B cell (primary cell): Measurements from ENCODE around the gene CLIC6. TPM values are rescaled to one million over a fixed set of nuclear protein-coding genes. Genes with fewer than 3 reads are reported as not detected.

ENCODE experiments used
- ATAC-seq: fragments of 200-7000 bp; cut with Tn5 transposase; one replicate; pipeline ENCODE4 v1.10.0; 2021; ENCODE audit warnings: low read depth, mild to moderate bottlenecking, moderate number of reproducible peaks, moderate library complexity
- CTCF ChIA-PET: fragments of 350-600 bp; sonication (Branson Sonifier 250); formaldehyde crosslinking; loops from one replicate; lab custom pipeline; 2021; ENCODE audit warnings: antibody characterized with exemption, inconsistent platforms; lab: Charles Lee
- POLR2A ChIA-PET: fragments of 350-600 bp; sonication (Branson Sonifier 250); formaldehyde crosslinking; loops from one replicate; lab custom pipeline; 2021; ENCODE audit warnings: antibody characterized with exemption; lab: Charles Lee
- DNase-seq: peaks from one replicate; pipeline ENCODE4 v3.0.0; 2013
- H2AFZ ChIP-seq: 2 replicates; pipeline ENCODE4 v1.6.1; 2012; ENCODE audit warnings: mild to moderate bottlenecking, low read depth, low read length; ENCODE audit not compliant: insufficient read depth, poor library complexity, severe bottlenecking
- H3K27ac ChIP-seq, 2 donors: 1 replicate in 1 of 2; 2 replicates in 1 of 2; pipeline ENCODE4 v1.5.1; 2012 to 2013; ENCODE audit warnings: low read length in 2 of 2, mild to moderate bottlenecking in 2 of 2, moderate library complexity in 1 of 2
- H3K27me3 ChIP-seq, 4 experiments: fragments of 200-600 bp in 1 of 4; sonication (generic) in 1 of 4; replicated peaks in 1 of 4; 1 replicate in 2 of 4; 2 replicates in 2 of 4; pipeline versions ENCODE4 v1.6.1 to v1.7.0; 2013 to 2016; ENCODE audit warnings: low read length in 3 of 4, mild to moderate bottlenecking in 2 of 4, mixed read lengths in 1 of 4, moderate library complexity in 1 of 4; ENCODE audit not compliant: insufficient read depth in 4 of 4, control insufficient read depth in 3 of 4; ENCODE audit errors: control extremely low read depth in 1 of 4
- H3K36me3 ChIP-seq, 2 experiments: replicated peaks in 1 of 2; 1 replicate in 1 of 2; 2 replicates in 1 of 2; pipeline versions ENCODE4 v1.6.1 to v1.7.1; 2013; ENCODE audit warnings: low read length in 1 of 2; ENCODE audit not compliant: insufficient read depth in 2 of 2, control insufficient read depth in 1 of 2; ENCODE audit errors: control extremely low read depth in 1 of 2, extremely low read depth in 1 of 2
- H3K4me1 ChIP-seq, 2 donors: fragments of 200-600 bp in 1 of 2; sonication (generic) in 1 of 2; 1 replicate in 1 of 2; 2 replicates in 1 of 2; pipeline versions ENCODE4 v1.5.1 to v1.6.1; 2013 to 2017; ENCODE audit warnings: low read length in 2 of 2; ENCODE audit not compliant: control insufficient read depth in 2 of 2, insufficient read depth in 2 of 2
- H3K4me2 ChIP-seq: replicated peaks from 2 replicates; pipeline ENCODE3; 2012; ENCODE audit warnings: mild to moderate bottlenecking, low read depth, low read length; ENCODE audit not compliant: poor library complexity, severe bottlenecking
- H3K4me3 ChIP-seq, 5 experiments: fragments of 200-600 bp in 1 of 5; sonication (generic) in 1 of 5; 1 replicate in 3 of 5; 2 replicates in 2 of 5; pipeline versions ENCODE4 v1.5.1 to v1.7.0; 2011 to 2016; ENCODE audit warnings: low read length in 4 of 5, mild to moderate bottlenecking in 4 of 5, low read depth in 2 of 5, control low read depth in 1 of 5, moderate library complexity in 1 of 5; ENCODE audit not compliant: insufficient read depth in 1 of 5; ENCODE audit errors: control extremely low read depth in 1 of 5, extremely low read depth in 1 of 5
- H3K79me2 ChIP-seq: fragments of 200-600 bp; sonication (generic); one replicate; pipeline ENCODE4 v1.6.0; 2016; ENCODE audit warnings: low read length; ENCODE audit not compliant: control insufficient read depth, insufficient read depth
- H3K9ac ChIP-seq: fragments of 200-600 bp; sonication (generic); 2 replicates; pipeline ENCODE4 v1.6.1; 2017; ENCODE audit warnings: mild to moderate bottlenecking, low read length, moderate library complexity
- H3K9me3 ChIP-seq, 3 donors: one replicate each; pipeline versions ENCODE4 v1.6.1 to v1.7.1; 2013; ENCODE audit warnings: low read length in 2 of 3; ENCODE audit not compliant: control insufficient read depth in 2 of 3, insufficient read depth in 1 of 3; ENCODE audit errors: control extremely low read depth in 1 of 3
- H4K20me1 ChIP-seq: 2 replicates; pipeline ENCODE4 v1.6.0; 2012; ENCODE audit warnings: mild to moderate bottlenecking, low read length; ENCODE audit not compliant: insufficient read depth, control insufficient read depth, poor library complexity, severe bottlenecking
- H3K27ac Mint-ChIP-seq: one replicate; pipeline ENCODE4 v1.8.0; 2021; ENCODE audit warnings: mixed read lengths
- H3K27me3 Mint-ChIP-seq: one replicate; pipeline ENCODE4 v1.8.0; 2021; ENCODE audit warnings: mixed read lengths
- H3K4me1 Mint-ChIP-seq: one replicate; pipeline ENCODE4 v1.8.0; 2021; ENCODE audit warnings: mixed read lengths
- H3K4me3 Mint-ChIP-seq: one replicate; pipeline ENCODE4 v1.8.0; 2021; ENCODE audit warnings: mixed read lengths
- H3K9me3 Mint-ChIP-seq: one replicate; pipeline ENCODE4 v1.8.0; 2022; ENCODE audit warnings: mixed read lengths; ENCODE audit not compliant: insufficient read depth
- EZH2 ChIP-seq: IDR thresholded peaks from 2 replicates; pipeline ENCODE4 v1.6.1; 2012; ENCODE audit warnings: borderline replicate concordance, low read depth, mild to moderate bottlenecking, moderate library complexity, low read length; ENCODE audit not compliant: insufficient read depth, poor library complexity, severe bottlenecking
- WGBS: methylation state at CpG from one replicate; pipeline ENCODE4 v1.1.5; 2013; ENCODE audit warnings: missing lambda C conversion rate; ENCODE audit not compliant: insufficient coverage; 5-methylcytosine and 5-hydroxymethylcytosine counted together
- intact Hi-C: fragments of 100-400 bp; cut with micrococcal nuclease; formaldehyde crosslinking; loops from one replicate; pipeline ENCODE4 v1.10.0; 2022
- polyA plus RNA-seq: library from polyadenylated mRNA; depleted of rRNA; stranded (reverse); fragments of >200 nt; gene quantifications from 2 replicates; pipeline ENCODE4 v1.2.3, GENCODE V29; 2012
- total RNA-seq, 2 donors: library from RNA; stranded (reverse); fragments of 120-200 nt in 1 of 2; gene quantifications; 1 replicate in 1 of 2; 2 replicates in 1 of 2; pipeline versions ENCODE4 v1.2.3 to v1.2.4, GENCODE V29; 2013 to 2022
- TF ChIP-seq, protein P1 (sequence below): fragments of 200-600 bp; IDR thresholded peaks from one replicate; pipeline ENCODE4 v1.8.0; 2022; ENCODE audit warnings: antibody characterized with exemption, mild to moderate bottlenecking

CLIC6 gene
- total and polyA plus RNA-seq, 2 donors (not counting 1 experiment from before 2014, with no cell fraction given) = 0.01 to 0.07 TPM

DNA sequence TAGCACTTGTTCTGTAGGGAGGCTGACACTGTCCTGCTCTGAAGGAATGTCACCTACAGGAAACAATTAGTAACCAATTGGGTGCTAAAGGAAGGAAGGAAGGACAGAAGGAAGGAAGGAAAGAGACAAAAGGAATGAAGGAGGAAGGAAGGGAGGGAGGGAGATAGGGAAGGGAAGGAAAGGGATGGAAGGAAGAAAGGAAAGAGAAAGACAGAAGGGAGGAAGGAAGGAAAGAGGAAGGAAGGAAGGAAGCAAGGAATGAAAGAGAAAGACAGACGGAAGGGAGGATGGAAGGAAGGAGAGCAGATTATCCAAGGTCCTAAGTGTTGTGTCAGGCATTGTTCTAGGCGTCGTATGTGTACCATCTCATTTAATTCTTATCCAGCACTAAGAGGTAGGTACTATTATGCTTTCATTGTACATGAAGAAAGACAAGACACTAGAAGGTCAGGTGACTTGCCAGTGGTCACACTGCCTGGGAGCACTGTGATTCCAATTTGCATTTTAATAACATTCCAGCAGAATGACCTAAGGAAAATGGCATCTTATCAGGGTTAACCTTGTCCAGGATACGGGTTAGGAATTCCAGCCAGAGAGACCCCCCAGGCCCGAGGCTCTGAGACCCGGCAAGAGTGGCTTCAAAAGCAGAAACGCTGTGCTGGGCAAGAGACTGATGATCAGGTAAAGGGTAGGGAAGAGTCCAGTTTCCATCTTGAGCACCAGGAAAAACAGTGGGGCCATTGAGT, 29.6 kb downstream of the CLIC6 start:
- Histone ChIP-seq H3K9ac (no peak overlapping the region), H3K27ac (no peak overlapping the region), H3K79me2 (no peaks in the 10 kb centered on the region), H3K27me3 (peaks cover 0 to 5% (median 0%) of the 10 kb centered on the region in 4 experiments), H4K20me1 (no peaks in the 10 kb centered on the region), H3K9me3 (peaks cover 0 to 3% (median 0%) of the 10 kb centered on the region in 3 donors), H2AFZ (no peak overlapping the region), H3K36me3 (no peaks in the 10 kb centered on the region), H3K4me3 (no peak overlapping the region), H3K4me1 (no peaks in the 10 kb centered on the region), H3K4me2 (no peak overlapping the region)
- H3K4me1 Mint-ChIP-seq = no peaks in the 10 kb centered on the region
- peaks cover 7% of the 10 kb centered on the region for H3K27me3 Mint-ChIP-seq
- intact Hi-C loops = no loop called here
- CTCF ChIA-PET = interaction anchor here (1.5 to 2.6 kb wide), 5 partner anchors 8 to 1141 kb away, joined by 4 to 10 read pairs (median 6); no protein-coding TSS in a partner anchor
- no peak for ATAC-seq
- POLR2A ChIA-PET = no interaction called here
- H3K9me3 Mint-ChIP-seq = no peaks in the 10 kb centered on the region
- no peak overlapping the region for H3K4me3 Mint-ChIP-seq
- WGBS = 88% methylated on average over 5 of the region's 7 CpGs
- H3K27ac Mint-ChIP-seq = no peak overlapping the region
- no peak for DNase-seq
- TF ChIP-seq EZH2 = no peak
- TF ChIP-seq, protein P1, sequence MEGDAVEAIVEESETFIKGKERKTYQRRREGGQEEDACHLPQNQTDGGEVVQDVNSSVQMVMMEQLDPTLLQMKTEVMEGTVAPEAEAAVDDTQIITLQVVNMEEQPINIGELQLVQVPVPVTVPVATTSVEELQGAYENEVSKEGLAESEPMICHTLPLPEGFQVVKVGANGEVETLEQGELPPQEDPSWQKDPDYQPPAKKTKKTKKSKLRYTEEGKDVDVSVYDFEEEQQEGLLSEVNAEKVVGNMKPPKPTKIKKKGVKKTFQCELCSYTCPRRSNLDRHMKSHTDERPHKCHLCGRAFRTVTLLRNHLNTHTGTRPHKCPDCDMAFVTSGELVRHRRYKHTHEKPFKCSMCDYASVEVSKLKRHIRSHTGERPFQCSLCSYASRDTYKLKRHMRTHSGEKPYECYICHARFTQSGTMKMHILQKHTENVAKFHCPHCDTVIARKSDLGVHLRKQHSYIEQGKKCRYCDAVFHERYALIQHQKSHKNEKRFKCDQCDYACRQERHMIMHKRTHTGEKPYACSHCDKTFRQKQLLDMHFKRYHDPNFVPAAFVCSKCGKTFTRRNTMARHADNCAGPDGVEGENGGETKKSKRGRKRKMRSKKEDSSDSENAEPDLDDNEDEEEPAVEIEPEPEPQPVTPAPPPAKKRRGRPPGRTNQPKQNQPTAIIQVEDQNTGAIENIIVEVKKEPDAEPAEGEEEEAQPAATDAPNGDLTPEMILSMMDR = no peak

DNA sequence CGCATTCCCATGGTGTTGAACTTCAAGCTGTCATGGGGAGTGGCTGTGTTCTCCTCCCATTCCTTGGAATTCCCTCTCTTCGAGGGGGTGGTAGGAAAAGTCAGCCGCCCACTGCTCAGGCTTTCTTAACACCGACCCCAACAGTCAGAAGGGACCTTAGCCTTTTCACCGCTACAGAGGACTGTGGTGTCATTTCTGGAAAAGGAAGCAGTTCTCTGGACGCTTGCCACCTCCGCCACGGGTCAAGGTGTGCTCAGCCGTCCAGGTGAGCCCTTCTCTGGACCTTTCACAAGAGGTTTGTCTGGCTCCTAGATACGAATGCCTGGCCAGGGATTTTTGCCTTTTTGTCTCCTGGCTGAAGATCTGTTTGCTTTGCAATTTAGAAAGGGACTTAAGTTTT, 31.8 kb downstream of the CLIC6 start:
- CTCF ChIA-PET = interaction anchor here (1.2 to 1.4 kb wide), 2 partner anchors 8 to 10 kb away, joined by 3 read pairs; no protein-coding TSS in a partner anchor
- POLR2A ChIA-PET = no interaction called here
- H4K20me1 ChIP-seq = no peaks in the 10 kb centered on the region

More for the DNA sequence above, 31.8 kb downstream of the CLIC6 start:
- Histone ChIP-seq H3K4me1 (no peaks in the 10 kb centered on the region), H3K36me3 (no peaks in the 10 kb centered on the region), H3K79me2 (no peaks in the 10 kb centered on the region), H3K27ac (no peak overlapping the region), H3K27me3 (peaks cover 0 to 5% (median 0%) of the 10 kb centered on the region in 4 experiments), H3K9ac (no peak overlapping the region), H3K4me3 (no peak overlapping the region), H3K9me3 (no peaks in the 10 kb centered on the region), H3K4me2 (no peak overlapping the region), H2AFZ (no peak overlapping the region)
- TF ChIP-seq, protein P1 = no peak
- no peak for TF ChIP-seq EZH2
- H3K4me1 Mint-ChIP-seq = no peaks in the 10 kb centered on the region
- intact Hi-C loops = no loop called here
- no peak overlapping the region for H3K4me3 Mint-ChIP-seq
- H3K9me3 Mint-ChIP-seq = no peaks in the 10 kb centered on the region
- 74% methylated on average over 7 of the region's 10 CpGs for WGBS
- DNase-seq (no peak), ATAC-seq (no peak)
- peaks cover 12% of the 10 kb centered on the region for H3K27me3 Mint-ChIP-seq
- H3K27ac Mint-ChIP-seq = no peak overlapping the region
